Measurements from ENCODE around the gene DNHD1.

Gene DNHD1

DNA sequence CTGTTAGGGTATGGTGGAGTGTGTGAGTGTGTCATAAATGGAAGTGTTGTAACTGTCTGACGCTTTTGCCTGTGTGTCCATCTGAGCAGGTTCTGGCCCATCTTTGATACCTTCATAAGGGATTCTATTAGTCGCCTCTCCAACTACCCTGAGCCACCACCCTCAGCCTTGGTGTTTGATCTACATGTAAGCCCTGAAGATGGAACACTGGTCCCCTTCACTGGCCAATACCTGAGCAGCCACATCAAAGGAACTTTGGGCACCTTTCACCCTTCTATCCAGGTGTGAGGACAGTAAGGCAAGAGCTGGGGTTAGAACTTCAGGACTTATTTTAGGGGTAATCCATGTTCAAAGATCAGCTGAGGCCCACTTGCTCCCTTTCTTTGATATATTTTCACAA, 51.0 kb downstream of the DNHD1 start:
- H3K4me3 ChIP-seq (ENCODE audit: control insufficient read depth, low read depth, low read length) = no peak overlapping the region
- DNase-seq (ENCODE audit: low read depth) = no peak
- TF ChIP-seq, protein P1, sequence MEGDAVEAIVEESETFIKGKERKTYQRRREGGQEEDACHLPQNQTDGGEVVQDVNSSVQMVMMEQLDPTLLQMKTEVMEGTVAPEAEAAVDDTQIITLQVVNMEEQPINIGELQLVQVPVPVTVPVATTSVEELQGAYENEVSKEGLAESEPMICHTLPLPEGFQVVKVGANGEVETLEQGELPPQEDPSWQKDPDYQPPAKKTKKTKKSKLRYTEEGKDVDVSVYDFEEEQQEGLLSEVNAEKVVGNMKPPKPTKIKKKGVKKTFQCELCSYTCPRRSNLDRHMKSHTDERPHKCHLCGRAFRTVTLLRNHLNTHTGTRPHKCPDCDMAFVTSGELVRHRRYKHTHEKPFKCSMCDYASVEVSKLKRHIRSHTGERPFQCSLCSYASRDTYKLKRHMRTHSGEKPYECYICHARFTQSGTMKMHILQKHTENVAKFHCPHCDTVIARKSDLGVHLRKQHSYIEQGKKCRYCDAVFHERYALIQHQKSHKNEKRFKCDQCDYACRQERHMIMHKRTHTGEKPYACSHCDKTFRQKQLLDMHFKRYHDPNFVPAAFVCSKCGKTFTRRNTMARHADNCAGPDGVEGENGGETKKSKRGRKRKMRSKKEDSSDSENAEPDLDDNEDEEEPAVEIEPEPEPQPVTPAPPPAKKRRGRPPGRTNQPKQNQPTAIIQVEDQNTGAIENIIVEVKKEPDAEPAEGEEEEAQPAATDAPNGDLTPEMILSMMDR (IDR thresholded peaks at IDR 0.05; ENCODE audit: control insufficient read depth, insufficient read depth, low read depth, low read length, missing control alignments) = no peak

DNA sequence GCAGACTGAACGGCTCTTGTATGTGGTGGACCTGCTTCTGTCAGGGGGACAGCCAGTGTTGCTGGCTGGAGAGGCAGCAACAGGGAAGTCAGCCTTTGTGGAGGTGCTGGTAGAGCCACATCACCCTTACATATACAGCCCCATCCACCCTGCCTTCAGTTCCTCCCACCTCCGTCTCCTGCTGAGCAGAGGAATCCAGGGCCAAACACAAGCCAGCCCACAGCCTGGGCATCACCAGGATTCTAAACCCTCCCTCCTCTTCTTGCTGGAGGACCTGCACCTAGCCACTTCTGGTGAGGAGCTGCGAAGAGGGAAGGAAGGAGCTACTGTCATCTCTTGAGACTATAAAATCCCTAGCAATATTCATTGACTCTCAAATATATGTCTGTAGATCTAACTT, 51.6 kb downstream of the DNHD1 start:
- TF ChIP-seq, protein P1 (IDR thresholded peaks at IDR 0.05; ENCODE audit: control insufficient read depth, insufficient read depth, low read depth, low read length, missing control alignments) = no peak
- no peak overlapping the region for H3K4me3 ChIP-seq (ENCODE audit: control insufficient read depth, low read depth, low read length)
- no peak for DNase-seq (ENCODE audit: low read depth)

DNA sequence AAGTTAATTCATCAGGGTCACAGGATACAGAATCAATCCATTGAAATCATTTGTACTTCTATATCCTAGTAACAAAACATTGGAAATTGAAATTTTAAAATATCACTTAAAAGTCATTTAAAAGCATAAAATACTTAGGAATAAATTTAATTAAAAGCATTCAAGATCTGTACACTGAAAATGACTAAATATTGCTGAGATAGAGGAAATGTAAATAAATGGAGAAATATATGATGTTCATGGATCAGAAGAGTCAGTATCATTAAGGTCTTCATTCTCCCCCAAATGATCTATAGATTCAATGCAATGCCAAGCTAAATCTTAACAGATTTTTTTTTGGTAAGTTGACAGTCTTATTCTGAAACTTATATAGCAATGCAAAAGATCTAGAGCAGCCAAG, 56.6 kb downstream of the DNHD1 start:
- TF ChIP-seq, protein P1 (IDR thresholded peaks at IDR 0.05; ENCODE audit: control insufficient read depth, insufficient read depth, low read depth, low read length, missing control alignments) = no peak
- no peak for DNase-seq (ENCODE audit: low read depth)
- H3K4me3 ChIP-seq (ENCODE audit: control insufficient read depth, low read depth, low read length) = no peak overlapping the region

DNA sequence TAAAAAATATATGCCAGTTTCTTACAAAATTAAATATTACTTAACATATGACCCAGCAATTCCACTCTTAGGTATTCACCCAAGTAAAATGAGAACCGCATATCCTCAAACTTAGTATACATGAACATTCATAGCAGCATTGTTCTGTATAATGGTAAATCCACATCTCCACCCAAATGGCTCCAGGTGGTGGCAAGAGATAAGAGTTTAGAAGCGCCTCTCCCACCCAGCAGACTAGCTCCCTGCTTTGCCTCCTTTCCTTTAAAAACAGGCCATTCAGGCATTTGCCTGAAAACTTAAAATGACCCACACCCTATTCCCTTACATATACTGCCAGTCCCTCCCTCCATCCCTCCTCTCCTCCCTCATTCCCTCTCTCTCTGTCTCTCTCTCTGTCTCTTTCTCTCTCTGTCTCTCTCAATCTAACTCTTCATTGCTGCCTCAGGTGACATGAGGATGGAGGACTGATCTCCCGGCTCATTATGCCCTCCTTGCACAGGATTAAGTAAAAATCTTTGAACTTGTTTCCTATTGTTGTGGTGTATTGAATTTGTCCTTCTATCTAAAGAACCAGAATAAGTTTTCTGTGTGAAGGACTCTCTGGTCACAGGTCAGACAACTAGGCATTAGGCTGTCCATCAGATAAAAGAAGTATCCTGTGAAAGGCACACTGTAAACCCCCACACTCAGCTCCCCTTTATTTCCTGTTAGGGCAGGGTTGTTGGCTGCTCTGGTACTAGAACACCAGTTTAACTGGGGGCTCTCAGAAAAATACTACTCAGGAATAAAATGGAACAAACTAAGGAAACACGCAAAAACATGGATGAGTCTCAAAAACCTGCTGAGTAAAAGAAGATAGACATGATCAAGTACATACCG, 58.0 kb downstream of the DNHD1 start:
- TF ChIP-seq, protein P1 (IDR thresholded peaks at IDR 0.05; ENCODE audit: control insufficient read depth, insufficient read depth, low read depth, low read length, missing control alignments) = no peak
- H3K4me3 ChIP-seq (ENCODE audit: control insufficient read depth, low read depth, low read length) = no peak overlapping the region
- DNase-seq (ENCODE audit: low read depth) = no peak

DNA sequence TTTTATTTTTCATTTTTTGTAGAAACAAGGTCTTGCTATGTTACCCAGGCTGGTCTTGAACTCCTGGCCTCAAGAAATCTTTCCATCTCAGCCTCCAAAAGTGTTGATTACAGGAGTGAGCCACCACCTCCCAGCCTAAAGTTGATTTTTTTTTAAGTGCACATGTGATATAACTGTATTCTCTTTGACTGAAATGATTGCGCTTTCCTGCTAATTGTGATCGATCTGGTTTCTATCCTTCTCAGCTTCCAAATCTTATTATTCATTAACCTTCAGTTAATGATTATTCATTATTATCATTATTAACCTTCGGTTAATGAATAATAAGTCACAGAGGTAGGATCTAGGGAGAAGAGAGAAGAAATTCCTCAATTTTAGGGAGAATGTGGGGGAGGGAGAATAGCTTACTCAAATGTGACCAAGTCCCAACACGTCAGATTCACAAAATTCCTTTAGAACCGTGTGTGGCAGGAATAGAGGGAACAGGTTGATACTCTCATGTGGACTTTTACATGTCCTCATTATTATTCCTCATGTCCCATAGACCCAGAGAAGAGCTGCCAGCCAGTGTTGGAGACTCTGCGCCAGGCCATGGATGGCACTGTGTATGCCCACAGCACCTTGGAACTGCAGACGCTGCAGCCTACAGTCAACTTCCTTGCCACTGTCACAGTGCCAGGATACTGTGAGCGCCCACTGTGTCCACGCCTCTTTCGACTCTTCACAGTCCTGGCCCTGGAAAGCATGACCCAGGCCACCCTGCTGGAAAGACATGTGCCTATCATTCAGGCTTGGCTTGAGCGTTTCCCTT, 59.3 kb downstream of the DNHD1 start:
- no peak for DNase-seq (ENCODE audit: low read depth)
- no peak overlapping the region for H3K4me3 ChIP-seq (ENCODE audit: control insufficient read depth, low read depth, low read length)
- TF ChIP-seq, protein P1 (IDR thresholded peaks at IDR 0.05; ENCODE audit: control insufficient read depth, insufficient read depth, low read depth, low read length, missing control alignments) = no peak

DNA sequence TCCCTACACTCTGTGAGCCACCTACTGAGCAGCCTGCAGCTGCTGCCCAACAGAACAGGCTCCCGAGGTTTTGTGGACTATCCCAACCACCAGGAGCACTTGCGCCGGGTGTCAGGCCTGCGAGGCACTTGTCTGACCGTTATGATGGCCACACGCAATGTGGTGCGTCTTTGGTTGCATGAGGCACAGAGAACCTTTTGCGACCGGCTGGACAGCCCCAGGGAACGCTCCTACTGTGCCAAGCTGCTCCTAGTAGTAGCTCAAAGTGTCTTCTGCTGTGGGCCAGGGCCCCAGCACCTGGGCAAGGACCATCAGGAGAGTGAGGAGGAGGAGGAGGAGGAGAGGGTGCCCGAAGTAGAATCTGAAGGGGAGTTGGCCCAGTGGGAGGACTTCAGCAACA, 60.0 kb downstream of the DNHD1 start:
- TF ChIP-seq, protein P1 (IDR thresholded peaks at IDR 0.05; ENCODE audit: control insufficient read depth, insufficient read depth, low read depth, low read length, missing control alignments) = no peak
- no peak overlapping the region for H3K4me3 ChIP-seq (ENCODE audit: control insufficient read depth, low read depth, low read length)
- DNase-seq (ENCODE audit: low read depth) = no peak

Measured in AG09309 (cell line).